H9 (cell line): Measurements from ENCODE around the gene RGS3. TPM values are rescaled to one million over a fixed set of nuclear protein-coding genes. Genes with fewer than 3 reads are reported as not detected.

ENCODE experiments used
- DNase-seq: peaks from one replicate; pipeline ENCODE4 v3.0.0-alpha.2; 2017
- H2AFZ ChIP-seq: one replicate; pipeline ENCODE4 v1.6.1; 2013; ENCODE audit warnings: mild to moderate bottlenecking, low read length, control low read depth, moderate library complexity
- H2AK5ac ChIP-seq: 2 replicates; pipeline ENCODE4 v1.6.1; 2013; ENCODE audit warnings: low read length, control low read depth, mixed read lengths; ENCODE audit not compliant: insufficient read length
- H2BK120ac ChIP-seq: one replicate; pipeline ENCODE4 v1.6.1; 2013; ENCODE audit warnings: low read depth, mild to moderate bottlenecking, low read length, control low read depth, inconsistent platforms; ENCODE audit not compliant: poor library complexity, severe bottlenecking
- H2BK12ac ChIP-seq: 2 replicates; pipeline ENCODE4 v1.6.1; 2013; ENCODE audit warnings: low read length, control low read depth, mixed read lengths, low read depth; ENCODE audit not compliant: insufficient read length
- H2BK15ac ChIP-seq: 2 replicates; pipeline ENCODE4 v1.6.1; 2013; ENCODE audit warnings: low read depth, low read length, control low read depth
- H2BK20ac ChIP-seq: one replicate; pipeline ENCODE4 v1.6.1; 2013; ENCODE audit warnings: low read depth, mild to moderate bottlenecking, low read length, control low read depth, inconsistent platforms; ENCODE audit not compliant: poor library complexity, severe bottlenecking
- H2BK5ac ChIP-seq: 2 replicates; pipeline ENCODE4 v1.6.1; 2013; ENCODE audit warnings: low read length, control low read depth, mixed read lengths; ENCODE audit not compliant: insufficient read length
- H3K14ac ChIP-seq: 2 replicates; pipeline ENCODE4 v1.6.1; 2013; ENCODE audit warnings: low read length, control low read depth; ENCODE audit not compliant: insufficient read depth
- H3K18ac ChIP-seq: 2 replicates; pipeline ENCODE4 v1.6.1; 2013; ENCODE audit warnings: low read depth, mild to moderate bottlenecking, mixed read lengths, low read length, control low read depth; ENCODE audit not compliant: insufficient read length
- H3K23ac ChIP-seq: 2 replicates; pipeline ENCODE4 v1.6.1; 2013; ENCODE audit warnings: low read length, control low read depth, mixed read lengths, low read depth; ENCODE audit not compliant: insufficient read length
- H3K23me2 ChIP-seq: 2 replicates; pipeline ENCODE4 v1.6.1; 2013; ENCODE audit warnings: low read depth, mild to moderate bottlenecking, mixed read lengths, low read length, control low read depth; ENCODE audit not compliant: insufficient read length, poor library complexity, severe bottlenecking
- H3K27ac ChIP-seq: 2 replicates; pipeline ENCODE4 v1.5.1; 2013; ENCODE audit warnings: low read length, control low read depth, mixed read lengths, low read depth; ENCODE audit not compliant: insufficient read length
- H3K27me3 ChIP-seq: 2 replicates; pipeline ENCODE4 v1.6.1; 2013; ENCODE audit warnings: low read length, control low read depth, inconsistent platforms; ENCODE audit not compliant: insufficient read depth
- H3K4ac ChIP-seq: 2 replicates; pipeline ENCODE4 v1.6.1; 2013; ENCODE audit warnings: low read depth, mild to moderate bottlenecking, control low read depth, inconsistent platforms, low read length, moderate library complexity
- H3K4me1 ChIP-seq: 2 replicates; pipeline ENCODE4 v1.6.1; 2013; ENCODE audit warnings: low read length, control low read depth, inconsistent platforms; ENCODE audit not compliant: insufficient read depth
- H3K4me2 ChIP-seq: 2 replicates; pipeline ENCODE4 v1.6.1; 2013; ENCODE audit warnings: low read length, control low read depth, mixed read lengths; ENCODE audit not compliant: insufficient read length, insufficient read depth
- H3K56ac ChIP-seq: 2 replicates; pipeline ENCODE4 v1.6.1; 2013; ENCODE audit warnings: low read depth, mild to moderate bottlenecking, mixed read lengths, low read length, control low read depth; ENCODE audit not compliant: insufficient read length
- H3K79me1 ChIP-seq: 2 replicates; pipeline ENCODE4 v1.6.1; 2013; ENCODE audit warnings: low read depth, mild to moderate bottlenecking, moderate library complexity, low read length, control low read depth, inconsistent platforms; ENCODE audit not compliant: insufficient read depth, poor library complexity, severe bottlenecking
- H3K79me2 ChIP-seq: 2 replicates; pipeline ENCODE4 v1.6.1; 2013; ENCODE audit warnings: low read length, control low read depth, inconsistent platforms; ENCODE audit not compliant: insufficient read depth
- H3K9ac ChIP-seq: 2 replicates; pipeline ENCODE4 v1.6.1; 2013; ENCODE audit warnings: low read length, control low read depth, mixed read lengths; ENCODE audit not compliant: insufficient read length; ENCODE audit errors: extremely low read depth
- H3K9me3 ChIP-seq: one replicate; pipeline ENCODE4 v1.6.1; 2013; ENCODE audit warnings: low read depth, low read length, inconsistent platforms; ENCODE audit not compliant: control insufficient read depth
- H3T11ph ChIP-seq: one replicate; pipeline ENCODE4 v1.6.1; 2013; ENCODE audit warnings: mild to moderate bottlenecking, low read length, control low read depth, inconsistent platforms
- H4K20me1 ChIP-seq: one replicate; pipeline ENCODE4 v1.6.1; 2013; ENCODE audit not compliant: control insufficient read depth, insufficient read length, insufficient read depth
- H4K5ac ChIP-seq: 2 replicates; pipeline ENCODE4 v1.6.1; 2013; ENCODE audit warnings: low read depth, mild to moderate bottlenecking, mixed read lengths, low read length, control low read depth; ENCODE audit not compliant: insufficient read length
- H4K8ac ChIP-seq: replicated peaks from 2 replicates; pipeline ENCODE4 v1.6.1; 2013; ENCODE audit warnings: low read length, control low read depth, mixed read lengths, low read depth; ENCODE audit not compliant: insufficient read length
- H4K91ac ChIP-seq: 2 replicates; pipeline ENCODE4 v1.6.1; 2013; ENCODE audit warnings: low read depth, mild to moderate bottlenecking, moderate library complexity, mixed read lengths, low read length, control low read depth; ENCODE audit not compliant: insufficient read length
- H3K27ac Mint-ChIP-seq, 3 experiments: 2 replicates in 2 of 3; 3 replicates in 1 of 3; pipeline ENCODE4 v1.8.0; 2020 to 2021; ENCODE audit warnings: mixed read lengths in 3 of 3, mild to moderate bottlenecking in 1 of 3, moderate library complexity in 1 of 3
- H3K27me3 Mint-ChIP-seq: 2 replicates; pipeline ENCODE4 v1.8.0; 2021; ENCODE audit warnings: low read depth, mild to moderate bottlenecking, moderate library complexity, mixed read lengths
- H3K36me3 Mint-ChIP-seq, 3 experiments: 2 replicates in 2 of 3; 3 replicates in 1 of 3; pipeline ENCODE4 v1.8.0; 2020 to 2021; ENCODE audit warnings: low read depth in 3 of 3, mixed read lengths in 3 of 3; ENCODE audit not compliant: insufficient read depth in 1 of 3
- H3K4me1 Mint-ChIP-seq, 2 experiments: 2 replicates each; pipeline ENCODE4 v1.8.0; 2020; ENCODE audit warnings: mixed read lengths in 2 of 2
- H3K4me3 Mint-ChIP-seq, 2 experiments: 2 replicates in 1 of 2; 3 replicates in 1 of 2; pipeline ENCODE4 v1.8.0; 2020 to 2021; ENCODE audit warnings: mild to moderate bottlenecking in 2 of 2, mixed read lengths in 2 of 2, moderate library complexity in 1 of 2
- H3K9me3 Mint-ChIP-seq, 2 experiments: 2 replicates in 1 of 2; 3 replicates in 1 of 2; pipeline ENCODE4 v1.8.0; 2020; ENCODE audit warnings: mild to moderate bottlenecking in 2 of 2, mixed read lengths in 2 of 2, moderate library complexity in 1 of 2
- WGBS: extraction: QIAGEN DNeasy Blood & Tissue Kit; methylation state at CpG from one replicate; pipeline ENCODE4 v1.1.7; 2013; ENCODE audit warnings: missing lambda C conversion rate, low lambda C conversion rate, mixed read lengths; ENCODE audit not compliant: insufficient read length; ENCODE audit errors: extremely low coverage; 5-methylcytosine and 5-hydroxymethylcytosine counted together
- total RNA-seq: library from RNA; stranded (reverse); gene quantifications from 2 replicates; pipeline ENCODE4 v1.2.1, GENCODE V29; 2021
- TF ChIP-seq, protein P1 (sequence below): fragments of 200-600 bp; sonication (generic); conservative IDR thresholded peaks from 3 replicates; pipeline ENCODE4 v1.8.0; 2021; ENCODE audit warnings: antibody characterized with exemption, mild to moderate bottlenecking

The RGS3 gene
- total RNA-seq, 1 experiment from 2014 or later = 13.9 TPM

DNA sequence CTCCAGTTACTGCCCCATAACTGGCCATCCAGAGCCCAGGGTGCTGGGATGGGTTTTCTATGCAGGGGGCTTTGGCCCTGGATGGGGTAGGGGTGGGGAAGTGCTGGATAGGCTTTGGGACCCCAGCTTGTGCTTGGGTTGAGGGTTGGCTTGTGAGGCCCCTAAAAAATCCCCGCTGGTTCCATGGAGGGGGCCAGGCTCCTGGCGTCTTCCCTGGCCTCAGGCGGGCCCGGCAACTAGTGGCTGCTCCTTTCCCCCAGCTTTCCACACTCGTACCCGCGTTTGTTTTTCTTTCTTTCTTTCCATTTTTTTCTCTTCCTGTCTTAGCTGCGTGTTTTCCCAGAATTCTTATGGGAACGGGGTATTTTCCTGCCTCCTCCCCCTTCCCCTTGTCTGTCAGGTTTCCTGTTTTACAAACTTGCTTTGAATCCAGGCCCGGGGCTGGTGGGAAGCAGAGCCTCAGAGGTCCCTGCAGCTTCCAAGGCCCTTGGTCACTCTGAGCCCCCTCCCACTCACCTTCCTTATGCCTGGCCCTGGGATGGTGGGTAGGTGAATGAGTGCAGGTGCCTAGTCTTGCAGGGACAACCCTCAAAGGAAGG, 40.2 kb downstream of the RGS3 start:
- Histone ChIP-seq H3K79me1 (no peaks in the 10 kb centered on the region), H3K4me1 (no peaks in the 10 kb centered on the region; the same call in 1 of the 2 replicates), H3K23me2 (no peaks in the 10 kb centered on the region), H3T11ph (no peak overlapping the region), H2BK120ac (no peak overlapping the region), H3K9me3 (no peaks in the 10 kb centered on the region), H3K4me2 (no peak overlapping the region), H3K27me3 (no peaks in the 10 kb centered on the region), H3K9ac (no peak overlapping the region), H2BK12ac (no peak overlapping the region), H3K27ac (no peak overlapping the region), H2AFZ (no peak overlapping the region), H4K91ac (no peak overlapping the region), H2BK20ac (no peak overlapping the region), H3K56ac (no peak overlapping the region), H4K5ac (no peak overlapping the region), H3K14ac (no peak overlapping the region; the same call in 1 of the 2 replicates), H2AK5ac (no peak overlapping the region), H3K23ac (no peak overlapping the region), H3K4ac (no peak overlapping the region), H2BK15ac (no peak overlapping the region), H4K8ac (no peak overlapping the region), H2BK5ac (no peak overlapping the region), H3K79me2 (no peaks in the 10 kb centered on the region), H3K18ac (no peak overlapping the region), H4K20me1 (no peaks in the 10 kb centered on the region)
- Mint-ChIP-seq H3K9me3 (no peaks in the 10 kb centered on the region; a peak in 1 of 5 replicates), H3K27me3 (no peaks in the 10 kb centered on the region), H3K27ac (peak overlapping the region in 2 of 3 experiments; percentile 12 to 86; a peak in 4 of 7 replicates), H3K4me1 (peaks cover 51 to 63% of the 10 kb centered on the region in 2 experiments), H3K36me3 (peaks cover 0 to 13% (median 6%) of the 10 kb centered on the region in 3 experiments; a peak in 3 of 7 replicates), H3K4me3 (no peak overlapping the region)
- WGBS = no CpG with 5 or more reads among the region's 10 CpGs
- no peak for DNase-seq
- TF ChIP-seq, protein P1, sequence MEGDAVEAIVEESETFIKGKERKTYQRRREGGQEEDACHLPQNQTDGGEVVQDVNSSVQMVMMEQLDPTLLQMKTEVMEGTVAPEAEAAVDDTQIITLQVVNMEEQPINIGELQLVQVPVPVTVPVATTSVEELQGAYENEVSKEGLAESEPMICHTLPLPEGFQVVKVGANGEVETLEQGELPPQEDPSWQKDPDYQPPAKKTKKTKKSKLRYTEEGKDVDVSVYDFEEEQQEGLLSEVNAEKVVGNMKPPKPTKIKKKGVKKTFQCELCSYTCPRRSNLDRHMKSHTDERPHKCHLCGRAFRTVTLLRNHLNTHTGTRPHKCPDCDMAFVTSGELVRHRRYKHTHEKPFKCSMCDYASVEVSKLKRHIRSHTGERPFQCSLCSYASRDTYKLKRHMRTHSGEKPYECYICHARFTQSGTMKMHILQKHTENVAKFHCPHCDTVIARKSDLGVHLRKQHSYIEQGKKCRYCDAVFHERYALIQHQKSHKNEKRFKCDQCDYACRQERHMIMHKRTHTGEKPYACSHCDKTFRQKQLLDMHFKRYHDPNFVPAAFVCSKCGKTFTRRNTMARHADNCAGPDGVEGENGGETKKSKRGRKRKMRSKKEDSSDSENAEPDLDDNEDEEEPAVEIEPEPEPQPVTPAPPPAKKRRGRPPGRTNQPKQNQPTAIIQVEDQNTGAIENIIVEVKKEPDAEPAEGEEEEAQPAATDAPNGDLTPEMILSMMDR = no peak
